Measurements from ENCODE around the gene EDA2R. TPM values are rescaled to one million over a fixed set of nuclear protein-coding genes. Genes with fewer than 3 reads are reported as not detected.

The EDA2R gene, protein sequence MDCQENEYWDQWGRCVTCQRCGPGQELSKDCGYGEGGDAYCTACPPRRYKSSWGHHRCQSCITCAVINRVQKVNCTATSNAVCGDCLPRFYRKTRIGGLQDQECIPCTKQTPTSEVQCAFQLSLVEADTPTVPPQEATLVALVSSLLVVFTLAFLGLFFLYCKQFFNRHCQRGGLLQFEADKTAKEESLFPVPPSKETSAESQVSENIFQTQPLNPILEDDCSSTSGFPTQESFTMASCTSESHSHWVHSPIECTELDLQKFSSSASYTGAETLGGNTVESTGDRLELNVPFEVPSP
- 4.4 TPM for total RNA-seq

DNA sequence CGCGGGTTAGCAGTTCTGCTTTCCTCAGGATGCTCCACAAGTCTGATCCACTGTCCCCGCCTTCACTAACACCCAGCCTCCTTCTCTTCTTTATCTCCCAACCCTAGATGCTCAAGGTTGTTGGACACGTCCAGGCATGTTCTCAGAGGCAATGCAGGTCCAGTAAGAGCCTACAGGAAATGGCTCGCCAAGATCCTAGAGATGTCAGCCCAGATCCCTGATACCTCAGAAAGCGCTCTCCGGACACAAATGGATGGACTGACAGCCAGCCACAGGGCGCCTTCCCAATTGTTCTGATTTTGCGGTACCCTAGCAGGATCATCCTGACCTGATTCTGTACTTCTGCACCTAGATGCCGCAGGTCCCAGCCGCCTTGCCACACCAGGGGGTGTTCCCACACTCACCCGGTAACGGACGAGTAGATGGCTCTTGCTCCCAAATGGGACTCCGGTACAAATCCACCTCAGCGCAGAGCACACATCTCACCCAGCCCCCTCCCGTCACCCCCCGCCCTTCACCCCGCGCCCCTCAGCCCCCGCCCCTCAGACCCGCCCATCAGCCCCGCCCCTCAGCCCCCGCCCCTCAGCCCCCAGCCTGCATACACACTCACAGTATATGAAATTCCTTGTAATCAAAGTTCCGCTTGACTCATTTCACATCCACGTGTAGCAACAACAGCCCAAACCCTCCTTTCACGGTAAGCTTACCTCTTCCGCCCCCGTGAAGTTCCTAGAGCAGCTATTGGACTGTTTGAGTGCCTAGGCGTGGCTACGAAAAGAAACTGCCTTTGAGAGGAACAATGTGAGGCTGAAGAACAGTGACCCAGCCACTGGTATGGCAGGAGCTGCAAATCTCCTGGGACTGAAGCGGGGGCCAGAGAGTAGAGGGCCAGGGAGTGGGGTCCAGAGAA lies at the start of gene EDA2R:
EDA2R (minus strand) TSS at position 488 of the 910 bp plus-strand sequence. CDS start 23,058 bp downstream, outside the sequence.
- DNase-seq (ENCODE audit: low spot score): peak; percentile 52

DNA sequence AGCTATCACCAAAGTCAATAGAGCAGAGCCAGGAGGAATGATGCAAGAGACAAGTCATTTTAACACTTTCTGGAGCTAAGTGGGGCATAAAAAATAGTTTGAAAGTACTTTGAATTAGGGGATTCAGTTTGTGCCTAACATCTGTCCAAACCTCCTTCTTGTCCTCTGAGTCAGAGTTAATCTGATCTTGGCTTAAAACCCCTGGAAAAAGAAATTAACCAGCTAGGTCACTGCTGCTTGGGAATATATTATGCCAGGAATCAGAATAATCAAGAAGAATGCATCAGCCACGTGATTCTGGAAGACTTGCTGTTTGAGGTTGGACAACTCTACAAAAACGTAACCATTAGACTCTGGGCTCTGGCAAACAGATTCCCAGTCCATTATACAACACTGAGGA lies 45.3 kb upstream of the EDA2R start:
- no peak for DNase-seq (ENCODE audit: low spot score)

DNA sequence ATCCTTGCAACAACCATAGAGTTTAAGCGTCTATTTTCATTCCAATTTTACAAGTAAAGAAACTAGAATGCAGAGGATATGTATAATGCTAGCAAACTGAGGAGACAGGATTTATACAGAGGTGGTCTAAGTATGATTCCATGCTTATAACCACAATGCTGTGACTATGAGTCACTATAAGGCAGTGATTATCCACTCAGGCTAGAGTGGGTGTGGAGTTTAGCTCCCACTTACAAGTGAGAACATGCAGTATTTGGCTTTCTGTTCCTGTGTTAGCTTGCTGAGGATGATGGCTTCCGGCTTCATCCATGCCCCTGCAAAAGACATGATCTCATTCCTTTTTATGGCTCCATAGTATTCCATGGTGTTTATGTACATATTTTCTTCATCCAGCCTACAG lies 41.6 kb upstream of the EDA2R start:
- DNase-seq (ENCODE audit: low spot score): no peak

DNA sequence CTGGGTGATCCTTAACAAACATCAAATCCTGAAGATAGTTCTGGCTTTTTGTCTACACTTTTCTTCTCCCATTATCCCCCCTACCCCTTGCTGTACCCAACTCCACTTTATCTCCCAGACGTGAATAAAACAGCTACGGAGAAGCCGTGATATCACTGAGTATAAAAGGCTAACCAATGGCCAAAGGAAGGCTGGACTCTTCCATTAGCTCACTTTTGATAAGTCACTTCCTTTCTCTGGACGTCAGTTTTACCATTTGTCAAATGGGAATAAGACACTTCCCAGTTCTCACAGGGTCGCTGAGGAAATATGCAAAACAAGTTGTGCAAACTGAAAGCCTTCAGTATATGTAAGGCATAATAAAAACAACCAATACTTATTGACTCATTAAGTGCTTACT lies 38.6 kb upstream of the EDA2R start:
- no peak for DNase-seq (ENCODE audit: low spot score)

DNA sequence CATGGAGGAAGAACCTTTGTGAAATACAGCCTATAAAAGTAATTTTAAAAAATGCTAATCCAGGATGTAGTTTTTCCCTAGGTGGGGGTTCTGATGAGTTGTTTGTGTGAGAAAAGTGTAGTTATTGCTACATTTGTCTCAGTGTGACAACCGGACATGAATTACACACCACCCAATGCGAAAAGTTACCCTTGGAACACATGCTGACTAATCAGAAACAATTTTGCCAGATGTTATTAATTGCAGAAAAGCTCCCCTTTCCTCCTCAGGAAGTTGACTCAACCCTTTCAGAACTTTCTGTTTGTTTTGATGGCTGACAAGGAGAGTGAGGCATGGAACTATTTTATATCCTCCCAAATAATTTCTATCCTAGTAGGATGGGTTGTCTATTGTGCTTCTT lies 38.1 kb upstream of the EDA2R start:
- DNase-seq (ENCODE audit: low spot score): no peak

DNA sequence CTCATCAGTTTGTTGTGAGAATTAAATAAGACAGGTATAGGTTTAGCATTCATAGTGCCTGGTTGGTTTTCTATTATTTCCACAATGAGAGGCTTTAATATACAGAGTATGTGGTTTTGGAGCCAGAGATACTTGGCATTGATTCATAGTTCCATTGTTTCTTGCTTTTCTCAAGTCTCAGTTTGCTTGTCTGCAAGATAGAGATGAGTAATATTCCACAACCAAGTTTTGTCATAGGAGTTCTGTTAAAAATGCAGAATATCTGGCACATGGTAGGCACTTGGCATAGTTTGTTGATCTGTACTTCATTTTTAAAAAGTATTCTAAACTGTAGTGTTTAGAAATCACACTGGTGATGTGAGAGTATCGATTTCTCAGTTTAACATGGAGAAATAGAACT lies 37.5 kb upstream of the EDA2R start:
- no peak for DNase-seq (ENCODE audit: low spot score)

DNA sequence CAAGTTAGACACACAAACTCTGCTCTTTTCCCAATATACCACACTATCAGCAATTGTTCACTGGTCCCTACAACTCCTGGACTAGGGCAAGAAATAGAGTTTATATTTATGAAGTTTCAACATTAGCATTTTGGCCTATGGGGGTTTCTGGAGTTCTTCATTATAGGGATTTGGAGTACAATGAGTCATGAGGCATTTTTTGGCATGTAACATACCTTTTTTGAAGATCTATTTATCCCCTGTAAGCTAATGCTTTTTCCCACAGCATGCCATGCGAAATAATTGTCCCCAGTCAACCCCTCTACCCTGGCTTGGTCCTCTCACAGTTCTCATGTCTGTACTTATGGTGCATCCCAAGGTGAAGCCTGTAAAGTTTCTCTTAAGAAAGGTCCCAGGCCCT lies 36.7 kb upstream of the EDA2R start:
- no peak for DNase-seq (ENCODE audit: low spot score)

DNA sequence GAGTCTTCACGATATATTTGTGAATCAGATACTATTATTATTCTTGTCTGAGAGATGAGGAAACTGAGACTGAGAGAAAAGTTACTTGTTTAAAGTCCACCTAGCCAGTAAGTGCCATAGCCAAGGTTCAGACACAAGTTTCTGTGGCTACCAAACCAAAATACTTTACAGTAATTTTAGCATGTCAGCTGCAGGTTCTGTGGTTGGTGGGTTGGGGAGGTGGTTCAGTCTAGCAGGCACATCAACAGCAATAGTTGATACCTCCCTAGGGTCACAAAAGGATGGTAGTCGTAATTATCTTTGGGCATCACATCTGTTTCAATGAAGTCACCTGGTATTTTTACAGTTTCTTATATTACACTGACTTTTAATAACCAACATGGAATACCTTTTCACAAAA lies 35.6 kb upstream of the EDA2R start:
- no peak for DNase-seq (ENCODE audit: low spot score)

DNA sequence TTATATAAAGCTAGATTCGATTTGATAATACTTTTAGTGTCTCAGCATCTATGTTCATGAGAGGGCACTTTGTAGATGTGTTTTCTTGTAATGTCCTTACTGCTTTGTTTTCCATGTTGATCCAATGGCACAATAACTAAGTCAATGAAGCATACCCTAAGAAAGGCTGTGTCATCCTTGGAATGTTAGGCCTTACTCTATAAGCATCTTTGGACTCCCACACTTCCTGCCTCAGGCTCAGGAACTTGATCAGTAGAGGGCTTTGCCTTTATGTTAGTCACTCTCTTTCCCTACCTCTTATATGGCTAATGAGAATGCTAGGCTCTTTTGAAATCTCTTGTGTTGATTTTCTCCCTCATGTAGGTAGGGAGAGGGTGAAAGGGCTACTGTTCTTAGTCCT lies 33.2 kb upstream of the EDA2R start:
- DNase-seq (ENCODE audit: low spot score): no peak

DNA sequence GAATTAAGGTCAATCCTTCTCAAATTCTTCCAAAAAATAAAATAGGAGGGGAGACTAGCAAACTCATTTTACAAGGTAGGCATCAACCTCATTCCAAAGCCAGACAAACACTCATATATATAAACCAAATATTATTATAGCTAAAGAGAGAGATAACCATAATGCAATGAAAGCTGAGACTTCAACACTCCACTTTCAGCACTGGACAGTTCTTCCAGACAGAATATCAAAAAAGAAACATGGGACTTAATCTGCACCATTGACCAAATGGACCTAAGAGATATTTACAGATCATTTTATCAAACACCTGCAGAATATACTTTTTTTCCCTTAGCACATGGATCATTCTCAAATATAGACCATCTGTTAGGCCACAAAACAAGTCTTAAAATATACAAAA lies 15.5 kb upstream of the EDA2R start:
- DNase-seq (ENCODE audit: low spot score): no peak

DNA sequence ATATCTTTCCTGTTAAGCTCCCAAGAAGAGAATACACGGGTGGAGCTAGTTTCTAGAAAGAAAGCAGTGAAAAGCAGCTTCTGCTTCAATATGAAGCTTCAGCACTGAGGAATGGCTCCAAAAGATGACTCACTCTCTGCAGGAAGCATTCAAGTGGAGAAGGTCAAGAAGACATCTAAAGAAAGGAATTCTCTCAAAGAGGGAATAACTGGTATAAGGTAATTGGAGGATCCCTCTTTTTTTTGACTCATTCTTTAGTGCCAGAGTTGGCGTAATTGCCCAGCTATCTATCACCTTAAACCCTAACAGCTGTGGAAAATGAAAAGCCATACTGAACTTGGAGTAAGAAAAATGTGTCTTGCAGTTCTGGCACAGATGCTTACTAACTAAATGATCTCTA lies 3.5 kb downstream of the EDA2R start:
- DNase-seq (ENCODE audit: low spot score): no peak

DNA sequence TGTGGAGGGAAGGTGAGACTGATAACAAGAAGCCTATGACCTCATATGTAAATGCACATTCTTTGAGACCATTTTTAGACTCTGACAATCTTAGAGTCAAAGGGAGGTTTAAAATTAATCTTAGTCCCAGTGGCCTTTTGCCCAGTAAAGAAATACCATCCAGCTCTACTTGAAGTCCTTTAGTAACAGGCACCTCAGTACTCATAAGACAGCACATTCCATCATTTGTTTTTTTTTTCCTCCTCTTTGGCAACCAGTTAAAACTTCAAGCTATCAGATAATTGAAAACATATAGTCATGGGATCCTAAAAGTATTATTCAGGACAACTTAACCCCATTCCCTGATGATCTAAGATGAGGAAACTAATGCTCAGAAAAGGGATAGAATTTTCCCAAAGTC lies 4.6 kb downstream of the EDA2R start:
- DNase-seq (ENCODE audit: low spot score): no peak

DNA sequence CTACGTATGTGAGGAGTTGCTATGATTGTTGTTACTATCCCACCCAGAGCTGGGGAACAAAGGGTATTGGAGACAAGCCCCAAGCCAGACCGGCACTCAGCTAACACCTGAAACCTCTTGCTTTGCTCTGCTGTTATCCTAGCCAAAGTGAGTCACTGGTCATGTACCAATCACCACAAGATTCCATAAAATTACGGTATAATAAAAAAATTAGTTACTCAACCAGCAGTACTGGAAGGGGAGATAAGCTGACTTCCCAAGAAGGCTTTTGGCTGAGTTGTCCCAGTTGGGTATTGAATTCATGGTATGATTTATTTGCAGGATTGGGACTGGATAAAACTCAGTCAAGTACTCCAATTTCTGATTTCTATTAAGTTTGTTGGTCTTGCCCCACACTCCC lies 5.3 kb downstream of the EDA2R start:
- DNase-seq (ENCODE audit: low spot score): no peak

DNA sequence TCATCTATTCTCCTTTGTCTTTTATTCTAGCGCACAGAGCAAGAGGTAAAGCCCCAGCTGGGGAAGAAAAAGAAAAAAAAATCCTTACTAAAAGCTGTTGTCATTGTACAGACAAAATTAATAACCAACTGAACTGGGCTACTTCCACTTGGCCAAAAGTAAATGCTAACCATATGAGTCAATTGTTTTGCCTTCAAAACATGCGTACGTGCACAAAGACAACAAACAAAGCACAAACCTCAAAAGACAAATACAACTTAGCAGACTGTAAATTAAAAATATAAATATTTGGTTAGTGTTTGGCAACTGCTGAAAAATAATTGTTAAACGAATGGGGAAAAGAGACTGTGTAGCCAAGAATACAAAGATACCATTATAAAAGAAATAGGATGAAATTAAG lies 5.9 kb downstream of the EDA2R start:
- DNase-seq (ENCODE audit: low spot score): no peak

DNA sequence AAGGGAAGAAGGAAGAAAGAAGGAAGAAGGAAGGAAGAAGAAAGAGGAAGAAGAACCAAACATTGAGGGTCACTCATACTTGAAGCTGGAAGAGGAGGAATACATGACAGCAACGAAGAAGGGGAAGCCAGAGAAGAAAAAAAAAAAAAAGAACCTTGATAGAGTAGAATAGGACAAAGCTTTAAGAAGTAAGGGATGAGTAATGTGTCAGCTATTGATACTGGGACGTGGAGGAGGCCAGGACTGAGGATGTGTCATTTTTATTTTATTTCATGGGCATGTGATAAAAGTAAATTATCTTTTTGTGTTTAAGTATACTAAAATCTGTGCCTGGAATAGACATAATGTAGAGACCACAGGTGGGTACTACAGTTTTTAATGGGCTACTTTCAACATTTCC lies 6.4 kb downstream of the EDA2R start:
- DNase-seq (ENCODE audit: low spot score): no peak

DNA sequence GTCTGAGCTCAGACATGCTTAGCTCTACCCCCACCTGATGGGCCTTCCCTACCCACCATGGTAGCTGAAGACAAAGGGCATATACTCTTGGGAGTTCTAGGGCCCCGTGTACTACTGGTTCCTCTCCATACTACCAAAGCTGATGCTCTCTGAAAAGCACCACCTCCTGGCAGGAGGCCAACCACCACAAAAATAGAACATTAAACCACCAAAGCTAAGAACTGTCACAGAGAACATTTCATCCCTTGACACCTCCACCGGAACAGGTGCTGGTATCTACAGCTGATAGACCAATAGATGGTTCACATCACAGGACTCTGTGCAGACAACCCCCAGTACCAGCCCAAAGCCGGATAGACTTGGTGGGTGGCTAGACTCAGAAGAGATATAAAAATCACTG lies 13.4 kb downstream of the EDA2R start:
- DNase-seq (ENCODE audit: low spot score): no peak

DNA sequence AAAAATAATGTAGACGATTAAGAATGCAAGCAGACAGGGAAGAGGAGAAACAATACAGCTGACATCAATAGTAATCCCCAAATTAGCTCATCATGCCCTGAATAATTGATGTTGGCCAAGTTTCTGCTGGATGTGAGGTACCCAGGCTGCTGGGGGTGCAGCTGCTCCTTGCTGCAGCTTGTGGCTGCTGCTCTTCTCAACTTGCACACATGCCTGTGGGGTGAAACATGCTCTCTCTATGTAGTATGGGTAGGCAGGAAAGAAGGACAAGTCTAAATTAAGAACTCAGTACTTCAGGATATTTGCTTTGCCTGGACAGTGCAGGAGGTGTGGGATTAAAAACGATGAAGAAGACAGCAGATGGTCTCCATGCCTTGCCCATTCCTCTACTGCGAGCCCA lies 16.7 kb downstream of the EDA2R start:
- no peak for DNase-seq (ENCODE audit: low spot score)

DNA sequence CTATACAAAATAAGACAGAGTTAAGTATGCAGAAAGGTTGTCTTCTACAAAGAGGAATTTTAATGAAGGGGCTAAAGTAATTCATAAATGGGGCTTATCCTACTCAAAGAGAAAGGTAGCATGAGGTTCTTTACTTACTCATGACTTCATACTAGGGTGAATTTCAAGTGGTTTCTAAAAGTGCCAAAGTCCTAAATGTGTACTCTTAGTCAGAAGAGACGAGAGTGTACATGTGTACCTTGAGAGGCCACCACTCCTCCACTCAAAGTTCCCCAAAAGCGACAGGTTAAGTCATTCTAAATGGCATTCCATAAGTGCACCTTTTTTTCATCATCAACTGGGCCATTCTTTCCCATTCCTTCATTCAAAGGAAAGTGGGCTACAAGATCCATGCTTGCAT lies 21.9 kb downstream of the EDA2R start:
- DNase-seq (ENCODE audit: low spot score): no peak

DNA sequence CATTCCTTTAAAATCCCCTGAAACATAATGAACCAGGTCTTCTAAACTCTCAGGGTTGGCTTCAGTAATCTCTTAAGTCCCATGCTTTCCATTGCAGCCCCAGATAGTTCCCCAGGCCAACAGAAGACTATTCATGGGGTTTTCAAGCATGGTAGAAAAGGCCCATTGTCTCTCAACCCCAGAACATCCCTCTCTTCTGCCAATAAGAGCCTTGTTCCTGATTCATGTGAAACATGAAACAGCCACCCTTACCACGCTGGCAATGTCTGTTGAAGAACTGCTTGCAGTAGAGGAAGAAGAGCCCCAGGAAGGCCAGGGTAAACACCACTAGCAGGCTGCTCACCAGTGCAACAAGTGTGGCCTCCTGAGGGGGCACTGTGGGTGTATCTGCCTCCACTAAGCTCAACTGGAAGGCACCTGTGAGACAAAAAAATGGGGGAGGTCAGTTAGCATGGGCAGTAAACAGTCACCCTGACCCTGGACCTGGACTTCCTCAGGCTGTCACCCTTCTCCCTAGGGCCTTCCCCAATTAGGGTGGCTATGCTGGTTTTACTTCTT lies 36.4 kb downstream of the EDA2R start:
- DNase-seq (ENCODE audit: low spot score): no peak

DNA sequence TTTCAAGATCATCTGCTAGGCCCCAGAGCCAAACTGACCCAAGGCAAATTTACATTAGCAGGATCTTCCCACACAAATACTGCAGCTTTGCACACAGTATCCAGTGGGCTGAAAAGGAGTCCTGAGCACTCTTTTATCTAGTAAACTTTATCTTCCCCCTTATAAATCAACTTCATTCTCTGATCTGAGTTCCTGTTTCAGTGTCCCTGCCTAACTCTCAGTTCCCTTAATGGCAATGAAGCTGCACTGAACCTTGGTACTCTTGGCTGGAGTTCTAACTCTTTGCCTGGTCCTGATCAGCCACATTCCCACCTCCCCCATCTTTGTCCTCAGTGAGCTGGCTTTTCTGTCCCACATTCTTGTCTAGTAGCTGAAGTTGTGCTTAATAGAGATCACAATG lies 37.4 kb downstream of the EDA2R start:
- DNase-seq (ENCODE audit: low spot score): no peak

DNA sequence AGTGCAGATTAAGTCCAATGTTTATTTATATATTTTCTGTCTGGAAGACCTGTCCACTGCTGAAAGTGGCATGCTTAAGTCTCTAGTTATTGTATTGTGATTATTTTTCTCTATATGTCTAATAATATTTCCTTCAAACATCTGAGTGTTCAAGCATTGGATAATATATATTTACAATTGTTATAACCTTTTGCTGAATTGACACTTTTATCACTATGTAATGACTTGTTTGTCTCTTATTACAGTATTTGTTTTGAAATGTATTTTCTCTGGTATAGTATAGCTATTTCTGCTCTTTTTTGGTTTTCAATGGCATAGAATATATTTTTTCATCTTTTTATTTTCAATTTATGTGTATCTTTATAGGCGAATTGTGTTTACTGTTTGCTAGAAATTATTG lies 59.7 kb downstream of the EDA2R start:
- DNase-seq (ENCODE audit: low spot score): no peak

DNA sequence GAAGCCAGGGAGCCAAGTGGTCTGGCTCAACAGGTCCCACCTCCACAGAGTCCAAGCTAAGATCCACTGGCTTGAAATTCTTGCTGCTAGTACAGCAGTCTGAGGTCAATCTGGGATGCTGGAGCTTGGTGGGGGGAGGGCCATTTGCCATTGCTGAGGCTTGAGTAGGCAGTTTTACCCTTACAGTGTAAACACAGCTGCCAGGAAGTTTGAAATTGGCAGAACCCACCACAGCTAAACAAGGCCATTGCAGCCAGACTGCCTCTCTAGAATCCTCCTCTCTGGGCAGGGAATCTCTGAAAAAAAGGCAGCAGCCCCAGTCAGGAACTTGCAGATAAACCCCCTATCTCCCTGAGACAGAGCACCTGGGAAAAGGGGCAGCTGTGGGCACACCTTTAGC lies 84.9 kb downstream of the EDA2R start:
- no peak for DNase-seq (ENCODE audit: low spot score)

DNA sequence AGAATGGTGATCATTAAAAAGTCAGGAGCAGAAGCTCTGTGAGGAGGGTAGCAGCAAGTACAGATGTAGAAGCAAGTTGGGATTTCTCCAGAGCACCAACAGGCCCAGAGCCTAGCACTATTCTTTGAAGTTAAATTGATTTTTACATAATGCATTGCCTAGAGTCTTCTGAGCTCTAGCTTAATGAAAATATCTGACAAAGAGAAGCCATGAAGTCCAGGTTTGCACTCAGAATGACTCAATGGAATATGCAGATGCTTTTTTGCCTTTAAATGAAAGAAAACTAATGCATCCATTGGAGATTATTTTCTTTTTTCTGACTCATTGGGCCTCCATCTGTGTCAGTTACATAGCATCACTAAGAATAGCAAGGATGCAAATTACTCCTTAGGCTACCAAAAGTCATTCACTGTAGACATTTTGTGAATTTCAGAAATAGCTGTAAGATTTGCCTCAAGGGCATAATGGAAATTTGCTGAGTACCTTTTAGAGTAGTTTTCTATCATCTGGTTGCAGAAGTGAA lies 91.0 kb downstream of the EDA2R start:
- DNase-seq (ENCODE audit: low spot score): no peak

Measured in ureter (tissue), 1 donor.